Stimulated activated CD8-positive, alpha-beta memory T cell treated with anti-CD3 and anti-CD28 coated beads, Interleukin-15, amount 100 ng/mL, for 1 hour (primary cell): ENCODE results near the gene TRPV4.
A peak's percentile ranks its signal among the peaks of the same experiment; 100 is the strongest.

Experiments
- DNase-seq: peaks from one replicate; pipeline ENCODE4 v3.0.0-alpha.2; 2020; ENCODE audit warnings: low read depth

TRPV4 gene

DNA sequence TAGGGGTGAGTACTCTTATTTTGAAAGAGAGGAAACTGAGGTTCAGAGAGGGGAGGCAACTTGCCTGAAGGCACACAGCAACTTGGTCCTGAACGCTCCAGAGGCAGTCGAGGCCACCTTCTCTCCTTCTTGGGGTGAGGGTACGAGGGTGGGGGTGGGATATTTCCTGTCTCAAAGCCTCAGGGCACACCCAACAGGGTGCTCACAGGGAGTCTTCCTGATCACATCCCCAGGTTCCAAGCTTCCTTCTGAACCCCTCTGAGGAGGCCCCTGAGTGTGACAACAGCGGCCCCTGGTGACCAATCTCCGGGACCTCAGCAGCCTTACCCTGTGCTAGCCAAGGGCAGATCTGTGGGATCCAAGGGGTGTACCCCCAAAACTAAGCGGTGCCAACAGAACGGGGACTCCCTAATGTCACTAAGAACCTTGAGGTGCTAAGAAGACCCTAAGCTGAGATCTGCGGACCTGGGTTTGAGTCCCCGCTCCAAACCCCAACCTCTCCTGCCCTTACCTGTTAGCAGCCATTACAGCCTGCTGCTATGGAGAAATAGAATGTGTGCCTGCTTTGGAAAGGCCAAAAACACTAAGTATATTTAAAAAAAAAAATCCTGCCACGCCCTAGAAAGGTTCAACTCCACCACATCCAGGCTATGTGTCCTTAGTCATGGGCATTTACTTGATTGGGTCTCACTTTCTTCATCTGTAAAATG lies 57.9 kb downstream of the TRPV4 start:
- DNase-seq = peak; percentile 60

DNA sequence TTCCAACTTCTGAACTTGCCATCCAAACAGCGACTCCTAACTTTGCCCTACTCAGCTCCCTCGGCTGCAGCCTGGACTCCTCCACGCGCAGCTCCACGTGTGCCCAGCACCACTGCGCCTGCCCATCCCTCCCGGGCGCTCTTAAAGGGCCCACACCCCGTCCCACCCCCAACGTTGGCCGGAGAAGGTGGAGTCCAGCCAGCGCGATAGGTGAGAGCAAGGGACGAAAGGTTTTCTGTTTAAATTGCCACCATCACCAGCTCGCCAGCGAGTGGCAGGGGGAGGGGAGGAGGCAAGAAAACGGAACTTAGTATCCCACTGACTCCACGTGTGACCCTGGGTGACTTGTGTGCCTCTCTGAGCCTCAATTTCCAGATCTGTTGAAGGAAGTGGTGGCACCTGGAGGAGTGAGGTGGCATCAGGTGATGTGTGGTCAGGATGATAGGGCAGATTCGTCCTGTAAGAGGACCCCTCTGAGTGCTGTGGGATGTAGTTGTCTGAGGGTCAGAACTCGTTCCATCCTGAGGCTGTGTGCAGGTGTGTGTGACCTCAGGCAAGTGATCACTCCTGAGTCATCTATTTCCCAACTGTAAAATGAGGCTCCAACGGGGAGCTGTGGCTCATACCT lies 59.7 kb downstream of the TRPV4 start:
- no peak for DNase-seq

DNA sequence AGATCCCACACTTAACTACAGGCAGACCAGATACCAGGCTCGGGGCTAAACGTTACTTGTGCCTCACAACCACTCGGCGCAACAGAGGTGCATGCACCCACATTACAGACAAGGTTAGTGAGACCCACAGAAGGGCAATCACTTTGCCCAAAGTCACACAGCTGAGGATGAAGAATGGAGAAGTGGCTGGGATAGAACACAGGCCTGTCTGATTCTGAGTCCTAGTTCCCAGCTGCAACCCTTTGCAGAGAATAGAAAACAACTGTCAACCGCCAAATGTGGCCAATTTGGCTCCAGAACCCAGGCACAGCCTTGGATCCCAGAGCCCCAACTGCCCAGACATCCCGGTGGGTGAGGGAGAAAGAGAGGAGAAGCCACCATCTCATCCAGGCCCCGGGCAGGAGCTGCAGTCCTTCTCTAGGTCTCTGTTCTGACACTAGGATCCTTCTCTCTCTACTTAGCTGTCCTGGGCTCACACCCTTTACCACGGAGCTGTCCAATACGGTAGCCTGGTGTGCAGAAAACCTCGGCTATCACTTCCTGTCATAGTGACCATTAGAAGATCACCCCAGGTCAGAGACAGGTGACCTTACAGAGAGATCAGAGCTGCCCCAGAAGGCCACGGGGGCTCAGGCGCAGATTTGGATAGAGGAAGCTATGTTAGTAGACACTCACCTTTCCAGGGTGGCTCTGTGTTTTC lies 60.4 kb downstream of the TRPV4 start:
- DNase-seq = no peak

DNA sequence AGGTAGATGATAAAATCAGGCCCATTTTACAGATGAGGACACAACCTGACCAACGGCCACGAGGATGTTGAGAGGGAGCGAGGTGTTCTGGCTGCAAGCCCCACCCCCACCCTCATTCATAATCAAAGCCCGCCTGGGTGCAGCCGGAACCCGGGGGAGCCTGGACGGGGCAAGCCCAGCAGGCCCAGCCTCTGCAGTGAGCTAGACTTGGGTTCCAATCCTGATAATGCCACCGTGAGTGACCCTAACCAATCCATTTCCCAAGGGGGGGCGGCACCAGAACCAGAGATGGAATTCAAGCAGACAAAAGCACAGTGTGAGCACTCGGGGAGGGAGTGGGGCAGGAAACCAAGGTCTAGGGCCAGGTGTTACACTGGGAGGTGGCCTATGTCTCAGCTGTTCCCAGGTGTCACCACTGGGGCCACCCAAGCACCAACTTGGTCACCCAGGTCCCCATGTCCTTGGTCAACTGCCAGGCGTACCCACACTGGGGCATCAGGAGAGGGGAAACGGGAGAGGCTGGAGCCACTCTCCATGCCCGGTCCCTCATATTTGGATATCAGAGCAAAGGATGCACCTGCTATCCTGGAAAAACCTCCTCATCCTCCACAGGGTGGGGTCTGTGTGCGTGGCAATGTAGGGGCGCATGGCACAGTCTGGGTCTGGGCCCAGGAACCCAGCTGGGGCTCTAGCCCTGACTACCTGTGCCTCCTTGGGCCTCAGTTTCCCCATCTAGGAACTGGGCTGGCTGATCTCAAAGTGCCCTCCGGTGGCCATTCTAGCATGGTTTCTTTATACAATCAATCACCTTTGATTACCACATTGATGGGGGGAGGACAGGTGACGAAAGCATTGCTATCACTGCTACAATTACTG lies 61.2 kb downstream of the TRPV4 start:
- no peak for DNase-seq

DNA sequence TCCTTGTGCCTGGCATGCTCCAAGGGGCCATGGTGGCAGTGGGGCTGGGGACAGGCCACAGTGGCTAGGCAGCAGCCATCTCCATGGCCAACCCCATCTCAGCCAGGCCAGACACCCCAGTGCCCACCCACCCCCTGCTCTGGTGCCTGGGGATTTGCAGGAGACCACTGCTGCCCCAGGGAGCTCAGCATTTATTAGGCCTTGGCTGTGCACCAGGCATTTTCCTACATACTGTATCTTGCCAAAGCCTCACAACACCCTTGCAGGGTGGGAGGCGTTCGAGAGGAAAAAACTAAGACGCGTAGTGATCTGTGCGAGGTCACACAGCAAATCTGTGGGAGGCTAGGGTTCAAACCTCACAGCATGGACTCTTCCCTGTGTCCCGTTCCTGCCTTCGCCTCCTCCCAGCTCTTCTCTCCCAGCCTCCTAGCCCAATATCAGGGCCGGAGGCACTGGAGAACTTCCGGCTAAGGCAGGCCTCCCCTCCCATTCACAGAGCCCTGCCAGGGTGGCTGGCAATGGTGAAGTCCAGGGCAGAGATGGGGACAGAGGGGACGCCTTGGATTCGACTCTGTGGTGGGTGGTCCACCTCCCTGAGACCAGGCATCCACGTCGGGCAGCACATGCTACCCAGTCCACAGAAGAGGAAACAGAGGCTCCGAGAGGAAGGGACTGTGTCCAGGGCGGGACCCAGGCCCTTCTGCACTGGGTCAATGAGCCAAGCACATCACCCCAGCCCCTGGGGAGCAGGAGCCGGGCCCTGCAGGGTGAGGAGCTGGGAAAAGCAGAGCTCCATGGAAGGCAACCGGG lies 62.1 kb downstream of the TRPV4 start:
- DNase-seq = no peak

DNA sequence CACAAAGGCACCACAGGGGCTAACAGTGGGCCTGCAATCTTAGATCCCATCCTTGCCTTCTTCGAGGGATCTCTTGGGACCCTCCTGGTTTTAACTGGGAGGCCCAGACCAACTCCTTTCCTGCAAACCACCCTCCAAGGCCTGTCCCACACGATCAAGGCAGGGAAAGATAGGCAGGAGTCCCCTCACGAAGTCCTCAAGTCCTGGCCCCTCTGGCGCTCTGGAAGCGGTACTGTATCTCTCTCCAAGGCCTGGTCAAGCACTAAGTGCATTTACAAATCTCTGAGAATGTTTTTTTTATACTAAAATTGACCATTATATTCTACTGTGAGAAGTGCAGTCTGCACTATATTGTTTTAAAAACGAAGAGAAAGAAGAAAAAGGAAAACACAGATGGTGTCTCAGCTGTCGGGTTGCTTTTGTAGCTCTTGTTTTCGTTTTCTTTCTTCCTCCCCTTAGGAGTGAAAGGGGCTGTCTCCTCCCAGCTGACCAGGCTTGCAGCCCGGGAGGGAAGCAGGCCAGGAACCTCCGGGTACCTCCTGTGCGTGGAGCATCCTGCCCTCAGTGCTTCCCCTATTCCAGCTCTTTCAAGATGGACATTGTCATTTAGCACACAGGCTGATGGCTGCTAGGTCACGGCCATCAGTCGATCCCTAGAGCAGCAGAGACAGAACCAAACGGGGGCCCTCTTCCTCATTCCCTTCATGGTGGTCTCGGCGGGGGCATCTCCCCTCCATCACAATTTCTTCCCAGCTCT lies 62.9 kb downstream of the TRPV4 start:
- DNase-seq = no peak

DNA sequence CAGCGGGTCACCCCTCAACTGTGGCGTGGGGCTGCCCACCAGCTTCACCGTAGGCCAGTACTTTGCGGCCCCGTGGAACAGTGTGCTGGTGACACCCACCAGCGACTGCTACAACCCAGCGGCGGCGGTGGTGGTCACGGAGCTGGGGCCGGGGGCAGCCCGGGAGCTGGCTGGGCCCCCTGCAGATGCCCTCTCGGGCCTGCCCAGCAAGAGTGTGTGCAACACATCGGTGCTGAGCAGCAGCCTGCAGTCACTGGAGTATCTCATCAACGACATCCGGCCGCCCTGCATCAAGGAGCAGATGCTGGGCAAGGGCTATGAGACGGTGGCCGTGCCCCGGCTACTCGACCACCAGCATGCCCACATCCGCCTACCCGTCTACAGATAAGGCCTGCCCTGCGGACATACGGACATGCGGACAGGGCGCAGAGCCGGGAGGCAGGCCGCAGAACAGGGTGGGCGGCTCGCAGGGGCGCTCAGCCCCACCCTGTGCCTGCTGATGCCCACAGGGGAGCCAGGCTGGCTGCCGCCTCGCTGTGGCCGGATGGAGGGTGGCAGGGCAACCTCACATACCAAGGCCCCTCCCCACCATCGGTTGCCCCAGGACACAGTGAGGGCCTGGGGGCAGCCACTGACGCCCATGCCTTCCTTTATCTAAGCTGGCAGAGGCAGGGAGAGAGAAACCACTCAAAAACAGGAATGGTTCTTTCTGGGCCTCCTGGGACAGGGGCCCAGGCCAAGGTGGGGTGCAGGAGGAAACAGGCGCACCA lies 64.1 kb downstream of the TRPV4 start:
- no peak for DNase-seq

DNA sequence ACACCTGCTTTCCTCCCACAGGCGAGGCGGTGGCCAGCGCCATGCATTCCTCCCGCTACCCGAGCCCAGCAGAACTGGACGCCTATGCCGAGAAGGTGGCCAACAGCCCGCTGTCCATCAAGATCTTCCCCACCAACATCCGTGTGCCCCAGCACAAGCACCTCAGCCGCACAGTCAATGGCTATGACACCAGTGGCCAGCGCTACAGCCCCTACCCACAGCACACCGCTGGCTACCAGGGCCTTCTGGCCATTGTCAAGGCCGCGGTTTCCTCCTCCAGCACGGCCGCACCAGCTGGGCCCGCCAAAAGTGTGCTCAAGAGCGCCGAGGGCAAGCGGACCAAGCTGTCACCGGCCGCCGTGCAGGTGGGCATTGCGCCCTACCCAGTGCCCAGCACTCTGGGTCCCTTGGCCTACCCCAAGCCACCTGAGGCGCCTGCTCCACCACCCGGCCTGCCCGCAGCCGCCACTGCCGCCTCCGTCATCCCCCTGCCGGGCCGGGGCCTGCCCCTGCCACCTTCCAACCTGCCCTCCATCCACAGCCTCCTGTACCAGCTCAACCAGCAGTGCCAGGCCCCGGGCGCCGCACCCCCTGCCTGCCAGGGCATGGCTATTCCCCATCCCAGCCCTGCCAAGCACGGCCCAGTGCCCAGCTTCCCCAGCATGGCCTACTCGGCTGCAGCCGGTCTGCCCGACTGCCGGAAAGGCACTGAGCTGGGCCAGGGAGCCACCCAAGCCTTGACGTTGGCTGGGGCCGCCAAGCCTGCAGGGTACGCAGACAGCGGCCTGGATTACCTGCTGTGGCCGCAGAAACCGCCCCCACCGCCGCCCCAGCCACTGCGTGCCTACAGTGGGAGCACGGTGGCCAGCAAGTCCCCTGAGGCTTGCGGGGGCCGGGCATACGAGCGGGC lies 65.0 kb downstream of the TRPV4 start:
- no peak for DNase-seq

DNA sequence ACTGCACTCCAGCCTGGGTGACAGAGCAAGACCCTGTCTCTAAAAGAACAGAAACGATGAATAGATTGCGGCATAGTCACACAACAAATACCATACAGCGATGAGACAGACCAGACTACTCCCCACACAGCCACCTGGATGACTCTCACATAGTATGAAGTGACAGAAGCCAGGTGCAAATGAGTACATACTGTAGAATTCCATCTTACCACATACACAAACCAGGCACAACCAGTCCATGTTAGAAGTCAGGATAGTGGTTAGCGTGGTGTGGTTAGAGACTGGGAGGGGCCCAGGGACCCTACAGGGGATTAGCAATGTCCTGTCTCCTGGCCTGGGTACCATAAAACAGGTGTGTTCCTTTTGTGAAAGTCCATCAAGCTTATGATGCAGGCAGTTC lies 65.7 kb downstream of the TRPV4 start:
- DNase-seq = no peak

DNA sequence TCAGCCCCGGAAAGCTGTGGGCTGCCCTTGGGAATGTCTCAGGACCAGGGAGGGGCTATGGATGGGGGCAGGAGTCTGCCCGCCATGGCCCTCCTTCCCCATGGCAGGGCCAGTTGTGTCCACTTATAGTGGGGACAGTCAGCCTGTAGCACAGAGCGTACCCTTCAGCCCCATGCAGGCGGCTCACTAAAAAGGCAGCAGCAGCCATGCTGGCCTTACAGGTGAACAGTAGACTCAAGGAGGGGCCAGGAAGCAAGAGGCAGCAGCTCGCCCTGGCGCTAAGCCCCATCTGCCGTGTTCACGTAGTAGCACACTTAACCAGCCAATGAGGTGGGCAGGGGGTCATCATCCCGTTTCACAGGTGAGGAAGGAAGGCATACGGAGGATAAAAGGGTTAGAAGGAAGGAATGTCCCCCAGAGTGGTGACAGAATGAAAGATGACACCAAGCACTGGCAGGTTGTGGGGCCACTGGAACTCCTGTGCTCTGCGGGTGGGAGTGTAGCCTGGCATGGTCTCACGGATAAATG lies 66.9 kb downstream of the TRPV4 start:
- no peak for DNase-seq

DNA sequence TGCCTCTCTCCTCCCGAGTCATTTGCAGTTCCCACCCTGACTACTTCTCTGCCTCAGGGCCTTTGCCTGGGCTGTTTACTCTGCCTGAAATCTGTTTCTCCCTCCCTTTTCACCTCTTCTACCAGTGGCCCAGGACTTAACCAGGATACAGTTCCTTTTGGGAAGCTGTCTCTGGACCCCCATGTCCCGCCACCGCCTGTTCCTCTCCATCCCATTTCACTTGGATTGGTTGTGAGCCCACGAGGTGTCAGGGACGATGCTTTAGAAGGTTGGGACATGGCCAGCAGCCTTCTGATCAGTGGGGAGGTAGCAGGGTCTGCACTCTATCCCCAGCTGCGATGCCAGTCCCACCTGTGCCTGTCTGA lies 67.8 kb downstream of the TRPV4 start:
- no peak for DNase-seq

DNA sequence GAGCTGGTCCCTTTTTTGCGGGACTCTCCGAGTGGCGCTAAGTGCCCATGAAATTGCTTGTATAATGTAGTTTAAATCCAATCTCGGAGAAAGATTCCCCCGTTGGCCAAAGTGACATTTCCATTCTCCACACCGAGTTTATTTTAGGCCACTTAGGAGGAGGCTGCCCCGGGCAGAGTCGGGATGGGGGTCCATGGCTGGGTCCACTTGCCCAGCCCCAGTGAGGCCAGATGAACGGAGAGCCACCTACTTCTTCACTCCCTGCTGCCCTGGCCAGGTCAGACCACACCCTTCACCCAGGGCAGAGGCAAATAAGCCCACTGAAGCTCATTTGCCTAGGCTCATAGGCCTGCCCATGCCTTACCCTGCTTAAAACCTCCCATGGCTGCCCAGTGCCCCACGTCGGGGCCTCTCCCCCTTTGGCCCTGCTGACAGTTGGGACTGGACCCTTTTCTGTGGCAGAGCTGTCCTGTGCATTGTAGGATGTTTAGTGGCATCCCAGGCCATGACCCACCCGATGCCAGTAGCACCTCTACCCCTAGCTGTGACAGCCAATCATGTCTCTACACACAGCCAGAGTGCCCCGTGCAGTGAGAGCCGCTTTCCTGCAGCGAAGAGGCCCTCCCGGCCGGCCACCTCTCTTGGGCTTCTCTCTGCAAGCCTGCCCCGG lies 68.3 kb downstream of the TRPV4 start:
- no peak for DNase-seq

DNA sequence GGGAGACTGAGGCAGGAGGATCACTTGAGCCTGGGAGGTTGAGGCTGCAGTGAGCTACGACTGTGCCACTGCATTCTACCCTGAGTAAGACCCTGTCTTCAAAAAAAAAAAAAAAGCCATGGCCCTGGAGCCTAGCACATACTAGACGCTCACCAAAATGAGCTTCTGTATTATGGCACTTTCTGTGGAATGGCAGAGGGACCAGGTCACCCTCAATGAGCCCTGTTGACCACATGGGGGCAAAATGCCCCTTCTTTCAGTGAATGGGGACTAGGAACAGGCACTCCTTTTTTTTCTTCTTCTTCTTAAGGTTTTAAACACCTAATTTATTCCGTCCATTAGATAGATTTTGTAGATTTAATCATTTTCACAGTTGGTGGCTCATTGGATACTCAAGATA lies 69.1 kb downstream of the TRPV4 start:
- no peak for DNase-seq

DNA sequence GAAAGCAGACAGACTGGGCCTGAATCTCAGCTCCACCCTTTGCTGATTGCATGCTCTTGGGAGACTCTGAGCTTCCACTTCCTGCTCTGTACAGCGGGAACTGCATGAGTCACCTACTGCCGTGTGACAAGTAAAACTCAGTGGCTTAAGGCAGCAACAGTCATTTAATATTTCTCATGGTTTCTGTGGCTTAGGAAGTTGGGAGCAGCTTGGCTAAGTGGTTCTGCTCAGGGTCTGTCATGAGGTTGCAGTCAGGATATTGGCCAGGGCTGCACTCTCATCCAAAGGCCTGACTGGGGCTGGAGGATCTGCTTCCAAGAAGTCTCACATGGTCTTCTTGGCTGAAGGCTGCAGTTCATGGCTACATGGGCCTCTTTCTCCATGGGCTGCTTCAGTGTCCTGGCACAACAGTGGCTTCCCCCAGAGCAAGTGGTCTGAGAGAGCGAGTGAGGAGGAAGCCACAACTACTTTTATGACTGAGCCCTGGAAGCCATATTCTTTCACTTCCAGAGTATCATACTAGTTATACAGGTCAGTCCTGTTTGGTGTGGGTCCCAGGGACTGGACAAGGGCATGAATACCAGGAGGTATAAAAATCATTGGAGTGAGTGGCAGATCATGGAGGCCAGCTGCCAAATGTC lies 69.9 kb downstream of the TRPV4 start:
- DNase-seq = no peak

DNA sequence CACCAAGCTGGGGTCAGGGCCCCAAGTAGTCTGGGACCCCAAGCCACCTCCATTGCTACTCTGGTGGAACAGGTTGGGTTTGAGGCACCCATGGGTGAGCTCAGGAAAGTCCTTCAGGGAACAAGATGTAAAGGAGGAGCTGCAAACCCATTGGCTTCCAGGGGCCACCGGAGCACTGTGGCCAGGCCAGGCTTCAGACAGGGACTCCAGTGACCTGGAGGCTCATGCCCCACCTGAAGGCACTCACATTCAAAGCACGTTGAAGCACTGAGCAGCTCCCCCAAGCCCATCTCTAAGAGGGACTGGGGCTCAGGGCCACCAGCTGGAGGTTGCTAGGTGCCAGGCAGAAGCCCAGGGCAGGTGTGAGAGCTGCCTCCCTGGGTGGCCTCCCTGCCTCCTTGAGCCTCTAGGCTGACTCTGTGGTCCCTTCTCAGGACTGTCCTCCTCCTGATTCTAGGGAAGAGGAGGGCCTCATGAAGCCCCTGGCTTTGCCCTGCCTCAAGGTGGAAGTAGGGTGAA lies 70.5 kb downstream of the TRPV4 start:
- no peak for DNase-seq

DNA sequence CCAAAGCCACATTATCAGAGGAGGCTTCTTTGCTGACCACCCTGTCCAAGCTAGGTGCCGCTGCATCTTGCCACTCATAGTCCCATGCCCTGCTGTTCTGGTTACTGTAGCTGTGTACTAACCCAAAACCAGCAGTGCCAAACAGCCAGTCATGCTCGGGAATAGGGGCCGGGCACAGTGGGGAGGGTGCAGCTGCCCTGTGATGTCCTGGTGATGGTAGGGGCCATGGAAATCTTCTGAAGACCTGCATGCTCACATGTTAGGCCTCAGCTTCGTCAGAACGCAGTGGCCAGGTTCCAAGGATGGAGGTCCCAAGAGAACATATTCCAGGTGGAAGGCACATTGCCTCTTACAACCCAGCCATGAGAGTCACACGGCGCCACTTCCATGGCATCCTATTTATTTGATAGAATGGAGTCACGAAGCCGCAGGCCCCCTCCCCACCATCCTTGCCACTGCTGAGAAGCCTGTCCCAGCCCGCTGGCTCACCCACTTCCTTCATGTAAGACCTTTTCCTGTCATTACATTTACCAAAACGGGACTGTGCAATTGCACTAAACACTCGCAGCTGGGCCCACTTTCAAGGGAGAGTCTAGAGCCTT lies 71.0 kb downstream of the TRPV4 start:
- no peak for DNase-seq
